ENCODE results near the gene KPNA2.
A peak's percentile ranks its signal among the peaks of the same experiment; 100 is the strongest.
"Not testable (repeated sequence)": the region's sequence is repeated elsewhere in the genome, so short reads cannot be mapped to it uniquely, and the experiment has no call there.

KPNA2 gene

DNA sequence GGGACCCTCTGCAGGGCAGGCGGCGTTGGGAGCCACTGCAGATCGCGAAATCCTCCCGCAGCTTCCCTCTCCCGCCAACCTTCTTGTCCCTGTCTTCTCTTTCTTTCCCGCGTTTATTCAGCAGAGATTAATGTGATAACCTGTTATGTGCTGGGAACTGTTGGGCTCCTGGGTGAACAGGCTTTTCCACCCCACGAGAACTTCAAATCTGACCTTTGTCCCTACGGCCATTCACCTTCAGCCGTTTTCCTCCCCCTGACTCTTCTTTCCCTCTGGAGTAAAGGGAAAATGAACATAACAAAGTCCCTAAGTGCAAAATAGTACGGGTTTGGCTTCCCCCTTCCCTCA lies 15.2 kb upstream of the KPNA2 start:
- peak; percentile 26 for DNase-seq

DNA sequence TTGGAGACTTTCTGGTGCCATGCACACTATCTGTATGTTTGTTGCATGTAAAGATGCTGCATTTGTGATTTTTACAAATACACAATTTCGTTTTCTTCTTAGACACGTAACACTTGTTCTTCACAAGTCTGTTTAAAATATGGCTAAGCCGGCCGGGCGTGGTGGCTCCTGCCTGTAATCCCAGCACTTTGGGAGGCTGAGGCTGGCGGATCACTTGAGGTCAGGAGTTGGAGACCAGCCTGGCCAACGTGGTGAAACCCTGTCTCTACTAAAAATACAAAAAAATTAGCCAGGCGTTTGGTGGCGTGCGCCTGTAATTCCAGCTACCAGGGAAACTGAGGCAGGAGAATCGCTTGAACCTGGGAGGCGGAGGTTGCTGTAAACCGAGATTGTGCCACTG lies 14.7 kb upstream of the KPNA2 start:
- DNase-seq, result not testable (repeated sequence)

DNA sequence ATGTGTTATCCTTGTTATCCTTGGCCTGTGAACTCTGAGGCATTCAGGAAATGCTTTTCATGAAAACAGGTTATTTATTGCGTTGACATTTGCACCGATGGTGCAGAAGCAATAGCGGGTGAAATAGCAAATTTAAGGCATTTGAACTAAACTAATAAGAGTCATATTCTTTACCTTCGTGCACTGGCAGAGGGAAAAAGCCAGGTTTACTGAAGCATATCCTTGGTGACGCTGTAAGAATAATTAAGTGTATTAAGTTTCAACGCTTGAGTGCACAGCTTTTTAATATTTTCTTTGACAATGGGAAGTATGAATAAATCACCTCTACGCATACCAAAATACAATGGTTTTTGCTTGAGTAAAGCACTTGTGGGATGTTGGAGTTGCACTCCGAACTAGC lies 13.6 kb upstream of the KPNA2 start:
- DNase-seq, result no peak

DNA sequence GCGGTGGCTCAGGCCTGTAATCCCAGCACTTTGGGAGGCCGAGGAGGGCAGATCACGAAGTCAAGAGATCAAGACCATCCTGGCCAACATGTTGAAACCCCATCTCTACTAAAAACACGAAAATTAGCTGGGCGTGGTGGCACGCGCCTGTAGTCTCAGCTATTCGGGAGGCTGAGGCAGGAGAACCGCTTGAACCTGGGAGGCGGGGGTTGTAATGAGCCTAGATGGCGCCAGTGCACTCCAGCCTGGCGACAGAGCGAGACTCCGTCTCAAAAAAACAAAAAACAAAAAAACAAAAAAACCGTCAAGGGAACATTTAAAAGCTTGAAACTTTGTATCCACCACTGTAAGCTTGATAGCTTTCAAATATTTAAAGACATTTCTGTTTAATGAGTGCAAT lies 13.0 kb upstream of the KPNA2 start:
- DNase-seq, result not testable (repeated sequence)

DNA sequence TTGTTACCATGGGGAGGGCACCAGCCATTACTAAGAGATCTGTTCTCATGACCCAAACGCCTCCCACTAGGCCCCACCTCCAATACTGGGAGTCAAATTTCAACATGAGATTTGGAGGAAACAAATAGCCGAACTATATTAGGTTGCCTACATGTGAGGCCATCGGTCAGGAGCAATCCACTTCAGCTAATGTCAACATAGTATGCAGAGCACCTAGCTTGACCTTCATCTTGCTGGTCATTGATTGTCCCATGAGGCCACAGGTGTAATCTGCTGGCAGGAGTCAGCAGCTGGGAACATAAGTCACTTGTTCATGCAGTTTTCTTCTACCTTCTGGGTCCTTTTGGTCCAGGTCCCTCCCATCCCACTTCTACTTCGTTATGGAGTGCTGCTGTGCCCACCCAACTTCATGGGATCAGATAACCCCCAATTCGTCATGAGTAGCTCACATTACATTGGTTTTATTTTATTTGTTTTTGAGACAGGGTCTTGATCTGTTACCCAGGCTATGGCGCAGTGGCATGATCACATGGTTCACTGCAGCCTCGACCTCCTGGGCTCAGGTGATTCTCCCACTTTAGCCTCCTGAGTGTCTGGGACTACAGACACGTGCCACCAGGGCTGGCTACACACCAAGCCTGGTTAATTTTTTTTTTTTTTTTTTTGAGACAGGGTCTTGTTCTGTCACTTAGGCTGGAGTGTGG lies 5.9 kb upstream of the KPNA2 start:
- DNase-seq, result no peak

DNA sequence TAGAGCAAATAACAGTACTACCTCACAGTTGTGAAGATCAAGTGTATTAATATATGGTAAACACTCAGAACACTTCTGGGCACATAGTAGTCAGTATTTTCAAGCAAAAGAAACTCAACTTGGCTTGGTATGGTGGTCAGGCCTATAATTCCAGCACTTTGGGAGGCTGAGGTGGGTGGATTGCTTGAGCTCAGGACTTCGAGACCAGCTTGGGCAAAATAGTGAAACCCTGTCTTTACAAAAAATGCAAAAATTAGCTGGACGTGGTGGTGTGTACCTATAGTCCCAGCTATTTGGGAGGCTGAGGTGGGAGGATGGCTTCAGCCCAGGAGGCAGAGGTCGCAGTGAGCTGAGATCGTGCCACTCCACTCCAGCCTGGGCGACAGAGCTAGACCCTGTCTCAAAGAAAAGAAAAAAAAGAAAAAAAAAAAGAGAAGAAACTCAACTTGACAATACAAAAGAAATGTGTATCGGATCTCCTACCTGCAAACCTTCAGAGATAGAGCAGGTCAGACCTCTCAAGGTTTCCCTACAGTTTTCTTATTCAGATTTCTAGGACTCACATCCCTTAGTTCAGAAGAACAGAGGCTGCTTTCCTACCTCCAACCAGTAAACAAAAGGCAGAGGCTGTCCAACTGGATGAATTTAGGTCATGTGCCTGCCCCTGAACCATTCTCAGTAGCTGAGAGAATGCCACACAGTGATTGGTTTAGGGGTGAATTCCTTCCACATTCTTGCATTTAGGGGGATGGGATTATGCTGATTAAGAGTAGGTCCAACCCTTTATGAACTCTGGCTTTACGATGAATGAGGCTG lies 1.7 kb upstream of the KPNA2 start:
- no peak for DNase-seq

DNA sequence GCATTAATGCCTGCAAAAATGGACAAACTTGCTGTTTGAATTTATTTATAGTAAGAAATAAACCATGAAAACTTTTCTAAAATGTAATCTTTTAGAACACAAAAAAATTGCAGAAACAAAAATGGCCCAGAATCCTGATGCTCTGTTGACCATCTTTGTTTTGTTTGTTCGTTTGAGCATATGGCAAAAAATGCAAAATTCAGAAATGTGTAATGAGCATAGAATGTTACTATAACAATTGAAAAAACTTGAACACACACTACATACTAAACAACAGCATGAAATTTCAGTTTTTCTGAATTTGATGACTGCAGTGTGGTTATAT lies 1.1 kb upstream of the KPNA2 start:
- DNase-seq, result no peak

DNA sequence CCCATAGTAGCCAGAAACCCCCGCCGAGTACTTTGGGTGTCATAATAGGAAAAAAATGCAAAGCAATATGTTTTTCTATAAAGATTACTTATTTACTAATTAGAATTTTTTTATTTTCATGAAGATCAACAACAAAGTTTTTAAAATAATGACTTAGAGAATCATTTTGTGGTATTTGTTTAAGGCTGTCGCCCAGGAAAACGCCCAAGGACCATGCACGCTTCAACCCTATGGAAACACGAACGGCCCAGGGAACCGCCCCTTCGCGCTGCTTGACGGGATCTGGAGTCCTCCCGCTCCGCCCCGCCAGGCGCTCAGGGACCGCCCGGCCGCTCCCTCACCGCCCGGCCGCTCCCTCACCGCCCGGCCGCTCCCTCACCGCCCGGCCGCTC lies 408 bp upstream of the KPNA2 start:
- DNase-seq, result peak; percentile 88

DNA sequence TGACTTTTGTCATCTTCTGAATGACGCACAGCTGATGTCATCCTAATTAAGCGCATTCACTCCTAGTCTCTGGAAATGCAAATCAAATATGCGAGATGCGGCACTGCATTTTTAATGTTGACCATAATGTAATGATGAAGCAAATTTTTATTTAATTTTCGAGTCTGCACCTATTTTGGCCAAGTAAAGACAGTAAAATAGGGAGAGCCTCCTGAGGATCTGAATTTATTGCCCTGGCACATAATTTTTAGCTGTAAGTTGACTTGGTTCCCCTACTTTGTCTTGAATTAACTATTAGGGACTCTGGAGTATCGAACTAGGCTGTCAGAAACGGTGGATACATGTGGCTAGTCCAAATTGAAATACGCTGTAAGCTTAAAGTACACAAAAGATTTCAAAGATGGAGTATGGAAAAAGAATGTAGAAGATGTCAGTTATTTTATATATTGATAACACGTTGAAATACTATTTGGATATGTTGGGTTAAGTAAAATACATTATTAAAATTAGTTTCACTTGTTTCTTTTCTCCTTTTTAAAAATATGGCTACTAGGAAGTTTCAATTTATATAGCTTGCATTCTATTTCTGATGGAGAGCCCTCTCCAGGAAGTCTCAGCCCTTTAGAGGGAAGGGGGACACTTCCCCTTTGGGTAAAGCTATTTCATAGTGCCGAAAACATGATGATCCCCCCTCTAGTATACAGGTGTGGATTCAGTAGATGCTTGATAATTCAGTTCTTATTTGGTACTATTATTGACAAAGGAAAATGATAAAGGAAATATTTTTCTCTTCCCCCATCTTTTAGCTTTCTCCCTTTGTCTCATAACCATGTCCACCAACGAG lies 991 bp downstream of the KPNA2 start:
- no peak for DNase-seq

DNA sequence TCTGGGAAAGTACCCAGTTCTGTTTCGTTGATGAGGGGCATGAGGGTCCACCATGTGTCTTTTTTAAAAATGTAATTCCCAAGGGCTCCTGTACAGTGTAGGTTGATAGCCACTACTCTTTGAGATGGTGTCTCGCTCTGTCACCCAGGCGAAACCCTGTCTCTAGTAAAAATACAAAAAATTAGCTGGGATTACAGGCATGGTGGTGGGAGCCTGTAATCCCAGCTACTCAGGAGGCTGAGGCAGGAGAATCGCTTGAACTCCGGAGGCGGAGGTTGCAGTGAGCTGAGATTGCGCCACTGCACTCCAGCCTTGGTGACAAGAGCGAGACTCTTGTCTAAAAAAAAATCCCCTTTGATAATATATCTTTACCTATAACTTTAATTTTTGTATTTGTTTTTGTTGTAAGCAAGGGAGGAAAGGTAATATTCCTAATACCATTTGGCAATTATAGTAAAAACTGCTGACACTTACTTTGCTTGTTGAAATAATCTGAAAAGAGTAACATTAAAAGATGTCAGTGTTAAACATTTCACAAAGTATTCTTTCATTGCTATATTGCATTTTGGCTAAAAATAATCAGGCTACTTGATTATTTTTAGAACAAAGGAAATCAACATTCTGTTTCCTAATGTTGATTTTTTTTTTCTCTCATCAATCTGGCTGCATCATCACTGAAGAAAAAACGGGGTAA lies 11.8 kb downstream of the KPNA2 start:
- no peak for DNase-seq

DNA sequence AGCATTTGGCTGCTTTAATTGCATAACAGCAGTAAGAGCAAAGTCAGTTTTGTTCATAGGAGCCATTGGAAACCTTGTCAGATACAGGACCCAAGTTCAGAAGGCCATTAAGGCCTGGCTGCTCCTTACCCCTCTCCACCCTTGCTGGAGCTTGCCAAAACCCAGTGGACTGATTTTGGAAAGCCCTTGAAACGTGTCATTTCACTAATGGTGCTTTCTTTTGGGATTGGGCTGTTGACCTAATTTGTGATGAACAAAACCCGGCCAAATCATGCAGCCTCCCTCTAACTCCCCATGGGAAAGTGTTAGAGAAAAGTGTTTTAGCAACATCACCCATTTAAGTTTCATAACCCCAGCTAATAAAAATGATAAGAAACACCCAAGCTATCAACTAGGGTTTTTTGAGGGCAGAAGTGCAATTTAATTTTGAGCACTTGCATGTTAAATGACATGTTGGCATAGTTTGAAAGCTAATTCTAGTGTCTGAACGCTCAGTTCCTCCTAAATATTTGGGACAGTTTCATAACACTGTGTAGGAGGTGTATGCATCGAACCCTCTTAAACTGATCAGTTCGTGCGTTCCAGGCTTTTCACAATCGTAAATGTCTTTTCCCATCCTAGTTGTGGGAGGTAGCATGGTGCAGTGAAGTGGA lies 12.5 kb downstream of the KPNA2 start:
- not testable (repeated sequence) for DNase-seq

DNA sequence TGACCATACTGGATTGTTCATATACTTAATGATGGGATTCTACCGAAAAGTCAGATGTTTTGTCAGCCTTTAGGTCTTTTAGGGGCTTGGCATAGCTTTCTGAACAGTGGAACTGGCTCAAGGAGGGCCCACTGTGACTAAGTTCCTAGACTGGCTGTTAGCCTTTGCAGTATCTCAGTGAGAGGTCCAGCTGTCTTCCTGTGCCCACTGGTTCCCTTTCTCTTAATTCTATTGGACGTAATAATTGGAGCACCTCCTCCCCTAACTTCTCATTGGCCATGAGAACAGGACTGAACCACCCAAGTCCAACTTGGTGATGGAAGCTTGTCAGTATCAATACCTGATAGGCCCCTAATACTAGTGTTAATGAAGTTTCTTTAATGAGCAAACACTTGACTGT lies 13.5 kb downstream of the KPNA2 start:
- DNase-seq, result no peak

DNA sequence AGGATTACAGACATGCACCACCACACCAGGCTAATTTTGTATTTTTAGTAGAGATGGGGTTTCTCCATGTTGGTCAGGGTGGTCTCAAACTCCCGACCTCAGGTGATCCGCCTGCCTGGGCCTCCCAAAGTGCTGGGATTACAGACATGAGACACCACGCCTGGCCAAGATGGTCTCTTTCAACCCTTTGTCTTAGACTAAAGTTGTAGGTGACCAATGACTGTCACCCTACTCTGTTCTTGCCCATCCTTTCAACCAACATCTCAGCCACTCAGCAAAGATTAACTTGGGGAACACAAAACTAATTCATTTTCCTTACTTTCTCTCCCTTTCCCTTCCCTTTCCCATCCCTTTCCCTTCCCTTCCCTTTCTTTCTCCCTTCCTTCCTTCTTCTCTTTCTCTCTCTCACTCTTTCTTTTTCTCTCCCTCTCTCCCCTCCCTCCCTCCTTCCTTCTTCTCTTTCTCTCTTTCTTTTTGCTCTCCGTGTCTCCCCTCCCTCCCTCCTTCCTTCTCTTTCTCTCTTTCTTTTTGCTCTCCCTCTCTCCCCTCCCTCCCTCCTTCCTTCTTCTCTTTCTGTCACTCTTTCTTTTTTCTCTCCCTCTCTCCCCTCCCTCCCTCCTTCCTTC lies 14.4 kb downstream of the KPNA2 start:
- not testable (repeated sequence) for DNase-seq

DNA sequence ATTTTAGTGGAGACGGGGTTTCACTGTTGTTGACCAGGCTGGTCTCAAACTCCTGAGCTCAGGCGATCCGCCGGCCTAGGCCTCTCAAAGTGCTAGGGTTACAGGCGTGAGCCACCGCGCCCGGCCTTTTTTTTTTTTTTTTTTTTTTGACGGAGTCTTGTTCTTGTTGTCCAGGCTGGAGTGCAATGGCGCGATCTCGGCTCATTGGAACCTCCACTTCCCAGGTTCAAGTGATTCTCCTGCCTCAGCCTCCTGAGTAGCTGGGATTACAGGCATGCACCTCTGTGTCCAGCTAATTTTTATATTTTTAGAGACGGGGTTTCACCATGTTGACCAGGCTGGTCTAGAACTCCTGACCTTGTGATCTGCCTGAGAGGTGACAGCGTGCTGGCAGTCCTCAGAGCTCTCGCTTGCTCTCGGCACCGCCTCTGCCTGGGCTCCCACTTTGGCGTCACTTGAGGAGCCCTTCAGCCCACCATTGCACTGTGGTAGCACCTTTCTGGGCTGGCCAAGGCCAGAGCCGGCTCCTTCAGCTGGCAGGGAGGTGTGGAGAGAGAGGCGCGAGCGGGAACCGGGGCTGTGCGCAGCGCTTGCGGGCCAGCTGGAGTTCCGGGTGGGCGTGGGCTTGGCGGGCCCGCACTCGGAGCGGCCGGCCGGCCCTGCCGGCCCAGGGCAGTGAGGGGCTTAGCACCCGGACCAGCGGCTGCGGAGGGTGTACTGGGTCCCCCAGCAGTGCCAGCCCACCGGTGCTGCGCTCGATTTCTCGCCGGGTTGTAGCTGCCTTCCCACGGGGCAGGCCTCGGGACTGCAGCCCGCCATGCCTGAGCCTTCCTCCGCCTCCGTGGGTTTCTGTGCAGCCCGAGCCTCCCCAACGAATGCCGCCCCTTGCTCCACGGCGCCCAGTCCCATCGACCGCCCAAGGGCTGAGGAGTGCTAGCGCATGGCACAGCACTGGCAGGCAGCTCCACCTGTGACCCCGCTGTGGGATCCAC lies 16.1 kb downstream of the KPNA2 start:
- DNase-seq, result not testable (repeated sequence)

DNA sequence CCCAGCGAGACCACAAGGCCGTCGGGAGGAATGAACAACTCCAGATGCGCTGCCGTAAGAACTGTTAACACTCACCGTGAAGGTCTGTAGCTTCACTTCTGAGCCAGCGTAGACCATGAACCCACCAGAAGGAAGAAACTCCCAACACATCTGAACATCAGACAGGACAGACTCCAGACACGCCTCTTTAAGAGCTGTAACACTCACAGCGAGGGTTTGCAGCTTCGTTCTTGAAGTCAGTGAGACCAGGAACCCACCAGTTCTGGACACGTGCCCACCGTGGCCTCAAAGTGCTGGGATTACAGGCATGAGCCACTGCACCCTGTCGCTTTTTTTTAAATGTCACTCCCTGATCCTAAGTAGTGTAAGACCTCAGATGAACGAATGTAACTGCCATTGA lies 17.3 kb downstream of the KPNA2 start:
- no peak for DNase-seq

DNA sequence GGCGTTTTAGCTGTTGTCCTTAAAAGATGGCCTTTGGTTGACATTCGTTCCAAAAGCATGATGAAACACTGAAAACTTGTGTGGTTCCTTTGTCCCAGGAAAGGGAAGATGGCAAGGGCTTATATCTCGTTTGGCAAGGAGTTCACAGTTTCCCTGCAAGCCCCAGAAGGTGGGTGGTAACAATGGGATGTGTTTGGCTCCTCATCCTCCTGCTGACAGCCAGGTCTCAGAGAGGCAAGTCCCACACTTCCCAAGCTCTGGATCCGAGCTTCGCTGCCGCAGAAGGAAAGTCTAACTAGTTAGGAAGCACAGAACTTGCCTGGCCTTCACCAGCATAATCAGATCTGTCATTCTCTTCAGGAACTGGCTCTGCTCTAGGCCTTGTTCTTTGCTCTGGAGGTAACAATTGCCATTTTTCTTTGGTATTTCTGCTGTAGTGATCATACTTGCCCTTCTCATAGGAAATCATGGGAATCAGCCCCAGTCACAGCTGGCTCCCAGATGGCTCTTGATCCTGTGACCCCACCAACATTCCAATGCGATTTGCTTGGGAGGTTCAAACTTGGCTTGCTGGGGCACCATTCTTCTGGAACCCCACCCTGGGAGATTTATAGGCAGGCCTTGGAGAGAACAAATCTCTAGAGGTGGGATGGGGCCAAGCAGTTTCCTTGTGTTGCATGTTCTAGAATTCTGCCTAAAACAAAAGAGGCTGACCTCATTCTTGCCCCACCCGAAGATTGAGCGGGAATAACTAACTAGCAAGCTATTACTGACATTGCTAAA lies 17.9 kb downstream of the KPNA2 start:
- DNase-seq, result no peak

DNA sequence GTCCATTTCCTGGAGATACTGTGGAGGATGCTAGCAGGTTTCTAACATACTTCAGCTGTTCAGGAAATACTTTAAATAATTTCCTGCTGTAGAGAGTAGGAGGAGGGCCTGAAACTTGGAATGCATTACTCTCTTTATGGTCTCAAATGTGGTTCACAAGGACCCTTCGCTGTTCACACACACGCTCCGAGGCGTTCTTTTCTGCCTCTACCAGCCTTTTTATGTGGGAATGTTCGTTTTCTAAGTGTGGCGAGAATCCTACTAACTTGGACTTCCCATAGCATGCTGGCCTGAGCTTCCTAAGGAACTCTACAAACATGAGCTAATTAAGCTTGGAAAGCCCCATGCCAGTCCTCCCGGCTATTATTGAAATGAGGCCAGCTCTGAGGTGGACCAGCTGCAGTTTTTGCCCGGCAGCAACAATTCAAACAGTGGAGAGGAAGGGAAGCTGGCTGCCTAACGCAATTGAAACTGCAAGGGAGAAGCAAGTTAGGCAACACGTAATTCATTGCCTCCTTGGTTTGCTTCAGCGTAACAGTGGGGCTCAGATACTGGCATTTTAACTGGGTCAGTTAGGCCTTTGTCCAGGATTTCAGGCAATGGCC lies 18.9 kb downstream of the KPNA2 start:
- no peak for DNase-seq

DNA sequence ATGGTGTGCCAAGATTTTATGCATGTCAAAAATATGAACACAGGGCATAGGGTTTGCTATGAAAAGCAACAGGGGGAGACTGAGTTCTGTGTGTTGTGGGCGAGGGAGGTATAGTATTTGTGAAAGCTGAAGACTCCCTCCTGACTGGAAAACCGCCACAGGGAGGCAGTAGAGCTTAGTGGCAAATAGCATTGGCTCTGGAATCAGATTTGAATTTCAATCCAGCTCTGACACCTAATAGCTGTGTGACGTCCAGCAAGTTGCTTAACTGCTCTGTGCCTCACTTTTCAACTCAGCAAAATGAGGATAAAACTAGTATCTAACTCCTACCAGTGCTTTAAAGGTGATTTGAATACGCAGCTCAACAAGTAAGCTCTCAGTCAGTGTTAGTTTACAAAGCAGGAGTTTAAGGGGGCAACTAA lies 22.0 kb downstream of the KPNA2 start:
- DNase-seq, result no peak

DNA sequence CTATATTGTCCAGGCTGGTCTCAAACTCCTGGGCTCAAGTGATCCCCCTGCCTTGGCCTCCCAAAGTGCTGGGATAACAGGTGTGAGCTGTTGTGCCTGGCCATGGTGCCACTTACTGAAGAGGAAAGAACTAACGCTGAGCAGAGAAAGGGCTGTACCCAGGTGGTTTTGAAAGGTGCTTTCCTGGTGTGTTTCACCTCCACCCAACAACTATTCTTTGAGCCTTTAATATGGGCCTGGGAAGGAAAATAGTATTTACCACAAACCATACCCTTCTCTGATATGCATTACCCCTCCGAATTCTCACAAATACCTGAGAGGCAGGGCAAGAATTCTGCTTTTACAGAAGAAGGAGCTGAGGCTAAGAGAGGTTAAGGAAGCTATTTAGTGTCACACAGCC lies 24.8 kb downstream of the KPNA2 start:
- no peak for DNase-seq

All from NCI-H1417 treated with DMSO at 0.1 percent for 48 hours (cell line).